ENCODE results near the gene ETS2. TPM values are rescaled to one million over a fixed set of nuclear protein-coding genes. Genes with fewer than 3 reads are reported as not detected.
A peak's percentile ranks its signal among the peaks of the same experiment; 100 is the strongest.
"Not testable (repeated sequence)": the region's sequence is repeated elsewhere in the genome, so short reads cannot be mapped to it uniquely, and the experiment has no call there.

The ETS2 gene
- total and polyA plus RNA-seq, 2 donors: 91.7 to 113 TPM

GRCh38 chr21:38821248-38821647 lies 15.5 kb downstream of the ETS2 start:
- H3K4me1 ChIP-seq (ENCODE audit: insufficient read depth): no peaks in the 10 kb centered on the region

GRCh38 chr21:38821959-38822682 lies 16.4 kb downstream of the ETS2 start:
- WGBS: 88% methylated on average over 9 of the region's 9 CpGs
- Histone ChIP-seq H3K4me3 (ENCODE audit: low read depth, low read length) (no peak overlapping the region), H3K36me3 (ENCODE audit: insufficient read depth) (peaks cover 8% of the 10 kb centered on the region), H3K4me1 (ENCODE audit: insufficient read depth) (no peaks in the 10 kb centered on the region), H3K27ac (ENCODE audit: low read depth) (peak overlapping the region; percentile 79)
- no peak for DNase-seq (ENCODE audit: extremely low spot score)

More at GRCh38 chr21:38821248-38821647, 15.5 kb downstream of the ETS2 start:
- WGBS: 85% methylated on average over 6 of the region's 6 CpGs
- no peak for DNase-seq (ENCODE audit: extremely low spot score)
- Histone ChIP-seq H3K36me3 (ENCODE audit: insufficient read depth) (peaks cover 12% of the 10 kb centered on the region), H3K4me3 (ENCODE audit: low read depth, low read length) (no peak overlapping the region), H3K27ac (ENCODE audit: low read depth) (no peak overlapping the region)

GRCh38 chr21:38822778-38823238 lies 17.1 kb downstream of the ETS2 start:
- 49% methylated on average over 26 of the region's 26 CpGs for WGBS
- Histone ChIP-seq H3K4me3 (ENCODE audit: low read depth, low read length) (no peak overlapping the region), H3K36me3 (ENCODE audit: insufficient read depth) (peaks cover 8% of the 10 kb centered on the region), H3K27ac (ENCODE audit: low read depth) (peak overlapping the region; percentile 79), H3K4me1 (ENCODE audit: insufficient read depth) (no peaks in the 10 kb centered on the region)
- DNase-seq (ENCODE audit: extremely low spot score): no peak

GRCh38 chr21:38823737-38824123 lies 18.0 kb downstream of the ETS2 start:
- 29% methylated on average over 3 of the region's 3 CpGs for WGBS
- Histone ChIP-seq H3K4me1 (ENCODE audit: insufficient read depth) (no peaks in the 10 kb centered on the region), H3K36me3 (ENCODE audit: insufficient read depth) (peaks cover 8% of the 10 kb centered on the region), H3K4me3 (ENCODE audit: low read depth, low read length) (no peak overlapping the region), H3K27ac (ENCODE audit: low read depth) (peak overlapping the region; percentile 61)
- DNase-seq (ENCODE audit: extremely low spot score): no peak

GRCh38 chr21:38824124-38824822 lies 18.5 kb downstream of the ETS2 start:
- Histone ChIP-seq H3K36me3 (ENCODE audit: insufficient read depth) (peaks cover 8% of the 10 kb centered on the region), H3K4me1 (ENCODE audit: insufficient read depth) (no peaks in the 10 kb centered on the region), H3K4me3 (ENCODE audit: low read depth, low read length) (no peak overlapping the region), H3K27ac (ENCODE audit: low read depth) (peak overlapping the region; percentile 48)
- DNase-seq (ENCODE audit: extremely low spot score): no peak
- 34% methylated on average over 19 of the region's 19 CpGs for WGBS

- WGBS: 93% methylated on average over 4 of the region's 4 CpGs
- Histone ChIP-seq H3K36me3 (ENCODE audit: insufficient read depth) (peaks cover 8% of the 10 kb centered on the region), H3K4me3 (ENCODE audit: low read depth, low read length) (no peak overlapping the region), H3K4me1 (ENCODE audit: insufficient read depth) (no peaks in the 10 kb centered on the region), H3K27ac (ENCODE audit: low read depth) (no peak overlapping the region)
- no peak for DNase-seq (ENCODE audit: extremely low spot score)
These were observed 19.5 kb downstream of the ETS2 start for GRCh38 chr21:38825269-38825668.

GRCh38 chr21:38825921-38826320 lies 20.2 kb downstream of the ETS2 start:
- no peak for DNase-seq (ENCODE audit: extremely low spot score)
- no peaks in the 10 kb centered on the region for H3K4me1 ChIP-seq (ENCODE audit: insufficient read depth)
- H3K4me3 ChIP-seq (ENCODE audit: low read depth, low read length): no peak overlapping the region
- peaks cover 8% of the 10 kb centered on the region for H3K36me3 ChIP-seq (ENCODE audit: insufficient read depth)
- WGBS: 83% methylated on average over 2 of the region's 2 CpGs
- no peak overlapping the region for H3K27ac ChIP-seq (ENCODE audit: low read depth)

GRCh38 chr21:38828111-38828510 lies 22.4 kb downstream of the ETS2 start:
- DNase-seq (ENCODE audit: extremely low spot score); H3K4me3 ChIP-seq (ENCODE audit: low read depth, low read length); H3K27ac ChIP-seq (ENCODE audit: low read depth); H3K36me3 ChIP-seq (ENCODE audit: insufficient read depth); H3K4me1 ChIP-seq (ENCODE audit: insufficient read depth): not testable (repeated sequence)
- 92% methylated on average over 6 of the region's 7 CpGs for WGBS

GRCh38 chr21:38830671-38831525 lies 25.2 kb downstream of the ETS2 start:
- no peak for DNase-seq (ENCODE audit: extremely low spot score)
- Histone ChIP-seq H3K27ac (ENCODE audit: low read depth) (no peak overlapping the region), H3K4me3 (ENCODE audit: low read depth, low read length) (no peak overlapping the region), H3K36me3 (ENCODE audit: insufficient read depth) (no peaks in the 10 kb centered on the region), H3K4me1 (ENCODE audit: insufficient read depth) (no peaks in the 10 kb centered on the region)
- 93% methylated on average over 2 of the region's 2 CpGs for WGBS

GRCh38 chr21:38831526-38832467 lies 26.1 kb downstream of the ETS2 start:
- 60% methylated on average over 7 of the region's 7 CpGs for WGBS

GRCh38 chr21:38832664-38833063 lies 26.9 kb downstream of the ETS2 start:
- Histone ChIP-seq H3K36me3 (ENCODE audit: insufficient read depth) (no peaks in the 10 kb centered on the region), H3K4me3 (ENCODE audit: low read depth, low read length) (no peak overlapping the region), H3K4me1 (ENCODE audit: insufficient read depth) (no peaks in the 10 kb centered on the region), H3K27ac (ENCODE audit: low read depth) (no peak overlapping the region)
- no peak for DNase-seq (ENCODE audit: extremely low spot score)
- 90% methylated on average over 3 of the region's 3 CpGs for WGBS

More at GRCh38 chr21:38831526-38832467, 26.1 kb downstream of the ETS2 start:
- no peaks in the 10 kb centered on the region for H3K36me3 ChIP-seq (ENCODE audit: insufficient read depth)
- DNase-seq (ENCODE audit: extremely low spot score): no peak
- no peaks in the 10 kb centered on the region for H3K4me1 ChIP-seq (ENCODE audit: insufficient read depth)
- H3K4me3 ChIP-seq (ENCODE audit: low read depth, low read length): no peak overlapping the region
- peak overlapping the region; percentile 71 for H3K27ac ChIP-seq (ENCODE audit: low read depth)

- Histone ChIP-seq H3K4me3 (ENCODE audit: low read depth, low read length) (no peak overlapping the region), H3K36me3 (ENCODE audit: insufficient read depth) (no peaks in the 10 kb centered on the region), H3K4me1 (ENCODE audit: insufficient read depth) (no peaks in the 10 kb centered on the region), H3K27ac (ENCODE audit: low read depth) (no peak overlapping the region)
- no peak for DNase-seq (ENCODE audit: extremely low spot score)
- 99% methylated on average over 3 of the region's 3 CpGs for WGBS
These were observed 27.4 kb downstream of the ETS2 start for GRCh38 chr21:38833117-38833516.

- DNase-seq (ENCODE audit: extremely low spot score): no peak
- 91% methylated on average over 3 of the region's 3 CpGs for WGBS
These were observed 29.0 kb downstream of the ETS2 start for GRCh38 chr21:38834725-38835124.

More at GRCh38 chr21:38834725-38835124, 29.0 kb downstream of the ETS2 start:
- Histone ChIP-seq H3K27ac (ENCODE audit: low read depth) (no peak overlapping the region), H3K4me3 (ENCODE audit: low read depth, low read length) (no peak overlapping the region), H3K36me3 (ENCODE audit: insufficient read depth) (no peaks in the 10 kb centered on the region), H3K4me1 (ENCODE audit: insufficient read depth) (no peaks in the 10 kb centered on the region)

Measured in urinary bladder (tissue), 4 donors.